Endothelial cell of umbilical vein (primary cell): ENCODE results near the gene TNIK. TPM values are rescaled to one million over a fixed set of nuclear protein-coding genes. Genes with fewer than 3 reads are reported as not detected.

Experiments
- BruUV-seq: library from RNA; stranded (reverse); fragments of 400-500 nt; replicated peaks from 2 replicates; lab custom pipeline; 2021; lab: Mats Ljungman, UMichigan
- CTCF ChIA-PET: fragments of 300-600, 350-600 bp; sonication (Branson Sonifier 250); formaldehyde crosslinking; loops from one replicate; lab custom pipeline; 2021; ENCODE audit warnings: antibody characterized with exemption, inconsistent platforms; lab: Charles Lee
- POLR2A ChIA-PET: fragments of 300-600, 350-600 bp; sonication (Branson Sonifier 250); formaldehyde crosslinking; loops from one replicate; lab custom pipeline; 2021; ENCODE audit warnings: antibody characterized with exemption, inconsistent platforms; lab: Charles Lee
- DNase-seq: peaks from one replicate; pipeline ENCODE4 v3.0.0-alpha.2; 2011; ENCODE audit warnings: low read depth, low spot score
- FAIRE-seq: peaks from 2 replicates; lab custom pipeline; 2011; peaks lifted over from hg19 to GRCh38; lab: Jason Lieb, UNC
- H2AFZ ChIP-seq: 2 replicates; pipeline ENCODE4 v1.6.0; 2012; ENCODE audit warnings: low read depth, low read length, control low read depth, inconsistent platforms
- H3K27ac ChIP-seq: 2 replicates; pipeline ENCODE4 v1.5.1; 2011; ENCODE audit warnings: low read depth, mild to moderate bottlenecking, control low read depth, low read length, moderate library complexity; ENCODE audit not compliant: insufficient read depth
- H3K27me3 ChIP-seq, 2 experiments: 2 replicates each; pipeline versions ENCODE4 v1.6.0 to v1.6.1; 2011; ENCODE audit warnings: low read length in 2 of 2, mixed read lengths in 1 of 2; ENCODE audit not compliant: control insufficient read depth in 2 of 2, insufficient read depth in 2 of 2
- H3K36me3 ChIP-seq, 2 experiments: 2 replicates in 1 of 2; 3 replicates in 1 of 2; pipeline ENCODE4 v1.5.1; 2011; ENCODE audit warnings: low read length in 2 of 2, mild to moderate bottlenecking in 1 of 2, moderate library complexity in 1 of 2; ENCODE audit not compliant: control insufficient read depth in 2 of 2, insufficient read depth in 2 of 2; ENCODE audit errors: extremely low read depth in 1 of 2
- H3K4me1 ChIP-seq: 3 replicates; pipeline ENCODE4 v1.5.1; 2011; ENCODE audit warnings: mild to moderate bottlenecking, low read length; ENCODE audit not compliant: control insufficient read depth, insufficient read depth; ENCODE audit errors: extremely low read depth
- H3K4me2 ChIP-seq: 2 replicates; pipeline ENCODE4 v1.6.1; 2011; ENCODE audit warnings: low read length, control low read depth, mixed read lengths; ENCODE audit not compliant: insufficient read depth
- H3K4me3 ChIP-seq, 3 experiments: fragments of 200-600 bp in 1 of 3; sonication (generic), shearing (Covaris generic) in 1 of 3; replicated peaks in 1 of 3; 2 replicates each; pipeline ENCODE4 v1.5.1; 2011 to 2016; ENCODE audit warnings: control low read depth in 3 of 3, low read length in 3 of 3, mild to moderate bottlenecking in 2 of 3, inconsistent platforms in 1 of 3, low read depth in 1 of 3, moderate library complexity in 1 of 3; ENCODE audit not compliant: insufficient read depth in 1 of 3
- H3K79me2 ChIP-seq: 2 replicates; pipeline ENCODE4 v1.6.0; 2012; ENCODE audit warnings: low read length, inconsistent platforms; ENCODE audit not compliant: control insufficient read depth, insufficient read depth
- H3K9ac ChIP-seq: replicated peaks from 2 replicates; pipeline ENCODE3; 2011; ENCODE audit warnings: low read length, control low read depth; ENCODE audit not compliant: insufficient read depth; ENCODE audit errors: extremely low read depth
- H3K9me1 ChIP-seq: replicated peaks from 3 replicates; pipeline ENCODE4 v1.6.0; 2011; ENCODE audit warnings: mild to moderate bottlenecking, low read length; ENCODE audit not compliant: control insufficient read depth, insufficient read depth; ENCODE audit errors: extremely low read depth
- H3K9me3 ChIP-seq: replicated peaks from 2 replicates; pipeline ENCODE4 v1.5.1; 2012; ENCODE audit warnings: low read length, inconsistent platforms; ENCODE audit not compliant: control insufficient read depth, insufficient read depth
- H4K20me1 ChIP-seq: replicated peaks from 2 replicates; pipeline ENCODE3; 2011; ENCODE audit warnings: mild to moderate bottlenecking, low read length; ENCODE audit not compliant: control insufficient read depth, insufficient read depth; ENCODE audit errors: extremely low read depth
- EZH2 ChIP-seq: IDR thresholded peaks from 2 replicates; pipeline ENCODE4 v1.6.1; 2012; ENCODE audit warnings: borderline replicate concordance, low read depth, mild to moderate bottlenecking, moderate library complexity, low read length, inconsistent platforms; ENCODE audit not compliant: severe bottlenecking
- FOS ChIP-seq: IDR thresholded peaks from 2 replicates; pipeline ENCODE4 v1.6.1; 2011; ENCODE audit warnings: mild to moderate bottlenecking, low read length, moderate library complexity, borderline replicate concordance; ENCODE audit not compliant: insufficient read depth
- GATA2 ChIP-seq: IDR thresholded peaks from 2 replicates; pipeline ENCODE4 v1.7.0; 2011; ENCODE audit warnings: low read depth, mild to moderate bottlenecking, moderate library complexity, mixed read lengths, low read length; ENCODE audit not compliant: insufficient read length, insufficient read depth
- MAX ChIP-seq: IDR thresholded peaks from 2 replicates; pipeline ENCODE4 v1.6.1; 2011; ENCODE audit not compliant: insufficient read depth, insufficient read length
- MYC ChIP-seq: IDR thresholded peaks from one replicate; pipeline ENCODE4 v1.6.1; 2011; ENCODE audit warnings: mild to moderate bottlenecking, low read depth, low read length
- POLR2AphosphoS5 ChIP-seq: IDR thresholded peaks from 2 replicates; pipeline ENCODE4 v1.6.1; 2012; ENCODE audit warnings: low read depth, mild to moderate bottlenecking, control low read depth, low read length, moderate library complexity; ENCODE audit not compliant: insufficient read depth
- dilution Hi-C: fragments of 300-500 bp; cut with MboI; formaldehyde crosslinking; loops from one replicate; pipeline ENCODE4 v1.15.0; 2019; ENCODE audit warnings: low sequenced_read_pairs; ENCODE audit not compliant: extremely low pct_ligation_motif_present
- intact Hi-C: fragments of 100-400 bp; cut with micrococcal nuclease; formaldehyde crosslinking; loops from one replicate; pipeline ENCODE4 v1.10.0; 2022
- polyA plus RNA-seq, 4 experiments: library from polyadenylated mRNA; depleted of rRNA in 3 of 4; stranded (reverse) in 3 of 4; unstranded in 1 of 4; fragments of >200 nt; gene quantifications; 2 replicates each; pipeline versions ENCODE4 v1.2.1 to v1.2.3, GENCODE V29; 2011 to 2012; ENCODE audit warnings: missing spikeins in 1 of 4
- total RNA-seq: library from RNA; stranded (reverse); gene quantifications from 2 replicates; pipeline ENCODE4 v1.2.3, GENCODE V29; 2021

TNIK gene
- total and polyA plus RNA-seq, 2 donors (not counting 3 experiments of a cell fraction or from before 2014, with no cell fraction given) = 10.9 to 39.7 TPM

GRCh38 chr3:171225165-171225564 lies 235.0 kb downstream of the TNIK start:
- BruUV-seq = no TSS peak
- intact Hi-C loops = no loop called here
- H3K9me3 ChIP-seq = no peaks in the 10 kb centered on the region
- DNase-seq (no peak), FAIRE-seq (no peak)
- H3K4me1 ChIP-seq = no peaks in the 10 kb centered on the region
- no peaks in the 10 kb centered on the region for H3K79me2 ChIP-seq
- TF ChIP-seq MAX = no peak
- TF ChIP-seq FOS = no peak
- no peak for TF ChIP-seq GATA2
- peaks cover 3% of the 10 kb centered on the region for H3K9me1 ChIP-seq
- POLR2A ChIA-PET = no interaction called here
- H3K27ac ChIP-seq = no peak overlapping the region
- H3K36me3 ChIP-seq = no peaks in the 10 kb centered on the region
- H3K4me3 ChIP-seq = no peak overlapping the region
- CTCF ChIA-PET = interaction anchor here (0.6 to 1.0 kb wide), 2 partner anchors 9 to 37 kb away, joined by 3 read pairs; no protein-coding TSS in a partner anchor
- no peaks in the 10 kb centered on the region for H4K20me1 ChIP-seq
- H3K4me2 ChIP-seq = no peak overlapping the region
- no peaks in the 10 kb centered on the region for H3K27me3 ChIP-seq
- dilution Hi-C loops = no loop called here
- no peak overlapping the region for H3K9ac ChIP-seq
- H2AFZ ChIP-seq = no peak overlapping the region

- no peaks in the 10 kb centered on the region for H3K9me3 ChIP-seq
- H3K9ac ChIP-seq = no peak overlapping the region
- peaks cover 3% of the 10 kb centered on the region for H3K9me1 ChIP-seq
- BruUV-seq = no TSS peak
- no peak overlapping the region for H3K4me2 ChIP-seq
- no peaks in the 10 kb centered on the region for H3K4me1 ChIP-seq
- CTCF ChIA-PET = interaction anchor here (1.4 kb wide), 1 partner anchor 16 kb away, joined by 3 read pairs; no protein-coding TSS in a partner anchor
- no peak for TF ChIP-seq EZH2
- TF ChIP-seq GATA2 = no peak
- no peak for TF ChIP-seq MYC
- TF ChIP-seq FOS = no peak
- no peak for TF ChIP-seq POLR2AphosphoS5
- DNase-seq = no peak
- H3K27ac ChIP-seq = no peak overlapping the region
- dilution Hi-C loops (no loop called here), intact Hi-C loops (no loop called here)
- POLR2A ChIA-PET = no interaction called here
- no peak overlapping the region for H2AFZ ChIP-seq
- H4K20me1 ChIP-seq = no peaks in the 10 kb centered on the region
- no peak overlapping the region for H3K4me3 ChIP-seq
- no peaks in the 10 kb centered on the region for H3K79me2 ChIP-seq
- no peaks in the 10 kb centered on the region for H3K36me3 ChIP-seq
- H3K27me3 ChIP-seq = no peaks in the 10 kb centered on the region
- no peak for FAIRE-seq
Observed at GRCh38 chr3:171223396-171223795, 236.8 kb downstream of the TNIK start.
